Measurements from ENCODE around the gene C3orf52.

- TF ChIP-seq CTCF (IDR thresholded peaks at IDR 0.05; ENCODE audit: low read length) (no peak), EZH2 (IDR thresholded peaks at IDR 0.05; ENCODE audit: borderline replicate concordance, low read length) (no peak)
These were observed 47.6 kb downstream of the C3orf52 start for GRCh38 chr3:112133626-112134334.

Measured in OCI-LY1 (cell line).